ENCODE data around the gene MAST1. TPM values are rescaled to one million over a fixed set of nuclear protein-coding genes. Genes with fewer than 3 reads are reported as not detected.
"Not testable (repeated sequence)": the region's sequence is repeated elsewhere in the genome, so short reads cannot be mapped to it uniquely, and the experiment has no call there.

The MAST1 gene
- polyA plus RNA-seq (2013, experiment 1 of 2; ENCODE audit: insufficient read length): 0.24 TPM
- polyA plus RNA-seq (2013, experiment 2 of 2; ENCODE audit: insufficient read length): 0.89 TPM

DNA sequence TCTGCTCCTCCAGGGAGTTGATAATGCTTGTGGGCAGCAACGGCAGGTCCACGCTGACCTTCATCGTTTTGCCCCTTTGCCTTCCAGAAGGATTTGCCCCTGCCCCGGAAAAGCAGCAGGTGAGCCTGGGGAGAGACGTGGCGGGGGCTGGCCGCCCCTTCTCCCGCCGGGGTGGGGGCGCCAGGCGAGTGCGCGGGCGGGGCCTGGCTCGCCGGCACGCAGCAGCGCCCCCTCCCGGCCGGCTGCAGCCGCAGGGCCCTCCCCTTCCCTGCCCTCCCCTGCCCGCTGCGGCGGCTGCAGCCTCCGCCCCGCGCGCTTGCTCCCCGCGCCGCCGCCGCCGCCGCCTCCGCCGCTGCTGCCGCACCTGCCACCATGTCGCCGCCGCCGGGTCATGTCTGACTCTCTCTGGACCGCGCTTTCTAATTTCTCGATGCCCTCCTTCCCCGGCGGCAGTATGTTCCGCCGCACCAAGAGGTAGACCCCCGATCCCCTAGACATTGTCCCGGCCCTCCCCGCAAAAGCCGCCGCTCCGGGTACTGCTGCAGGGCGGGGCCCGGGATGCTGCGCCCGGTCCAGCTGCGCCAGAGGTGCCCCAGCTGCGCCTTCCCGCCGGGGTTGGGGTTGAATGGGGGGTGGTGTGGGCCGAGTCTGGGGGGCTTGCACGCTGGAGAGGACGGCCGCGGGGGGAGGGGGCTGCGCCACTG lies at the start of gene MAST1:
MAST1 (plus strand) TSS at position 334 of the 704 bp plus-strand sequence; CDS start at position 392, 58 bp downstream.
- DNase-seq: no peak

DNA sequence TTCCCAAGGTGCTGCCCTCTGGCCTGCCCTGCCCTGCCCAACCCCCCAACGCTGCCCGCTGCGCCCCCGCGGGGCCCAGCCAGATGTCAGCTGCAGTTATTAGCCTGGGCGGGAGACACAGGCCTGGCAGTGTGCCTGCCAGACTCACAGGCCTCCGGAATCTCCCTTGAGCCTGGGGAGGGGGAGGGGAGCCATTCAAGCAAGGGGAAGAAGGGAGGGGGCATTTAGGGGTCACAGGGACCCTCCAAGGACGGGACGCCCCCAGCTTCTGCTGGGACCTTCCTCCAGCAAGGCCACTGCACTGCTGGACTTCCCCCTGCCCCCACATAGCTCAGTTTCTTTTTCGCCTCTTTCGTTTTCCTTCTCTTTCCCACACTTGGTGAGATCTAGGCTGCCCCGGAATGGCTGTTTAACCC lies 49.6 kb upstream of the MAST1 start:
- DNase-seq: peak; percentile 83

DNA sequence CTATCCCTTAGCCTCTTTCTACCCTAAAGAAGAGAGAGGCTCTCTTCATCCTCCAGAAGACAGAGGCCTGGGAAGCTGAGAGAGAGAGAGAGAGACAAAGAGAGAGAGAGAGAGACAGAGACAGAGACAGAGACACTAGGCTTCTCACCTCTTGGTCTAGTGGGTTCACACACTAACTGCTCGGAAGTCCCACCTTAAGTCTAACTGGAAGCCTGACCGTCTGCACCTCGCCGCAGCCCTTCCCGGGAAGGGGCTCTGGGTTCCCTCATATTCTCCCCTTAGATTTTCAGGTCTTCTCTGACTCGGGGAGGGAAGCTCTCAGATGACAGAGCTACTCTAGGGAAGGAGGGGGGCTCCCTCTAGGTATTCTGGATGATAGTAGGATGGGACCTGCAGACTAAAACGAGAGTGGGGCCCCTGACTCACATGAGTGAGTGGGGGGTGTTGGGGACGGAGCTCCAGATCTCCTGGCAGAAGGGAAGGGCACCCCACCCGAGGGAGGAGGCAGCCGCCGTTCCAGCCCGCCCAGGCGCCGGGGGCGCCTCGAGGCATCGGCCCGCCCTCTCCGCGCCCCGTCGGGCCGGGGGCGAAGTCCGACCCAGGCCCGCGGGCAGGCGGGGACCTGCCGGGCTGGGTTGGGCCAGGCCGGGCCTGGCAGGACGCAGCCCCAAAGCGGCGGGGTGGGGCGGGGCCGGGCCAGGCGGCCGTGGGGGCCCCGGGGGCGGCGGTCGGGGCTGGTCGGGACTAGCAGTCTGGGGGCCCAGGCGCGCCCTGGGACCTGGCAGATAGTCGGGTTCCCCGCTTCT lies 49.0 kb upstream of the MAST1 start:
- DNase-seq: no peak

DNA sequence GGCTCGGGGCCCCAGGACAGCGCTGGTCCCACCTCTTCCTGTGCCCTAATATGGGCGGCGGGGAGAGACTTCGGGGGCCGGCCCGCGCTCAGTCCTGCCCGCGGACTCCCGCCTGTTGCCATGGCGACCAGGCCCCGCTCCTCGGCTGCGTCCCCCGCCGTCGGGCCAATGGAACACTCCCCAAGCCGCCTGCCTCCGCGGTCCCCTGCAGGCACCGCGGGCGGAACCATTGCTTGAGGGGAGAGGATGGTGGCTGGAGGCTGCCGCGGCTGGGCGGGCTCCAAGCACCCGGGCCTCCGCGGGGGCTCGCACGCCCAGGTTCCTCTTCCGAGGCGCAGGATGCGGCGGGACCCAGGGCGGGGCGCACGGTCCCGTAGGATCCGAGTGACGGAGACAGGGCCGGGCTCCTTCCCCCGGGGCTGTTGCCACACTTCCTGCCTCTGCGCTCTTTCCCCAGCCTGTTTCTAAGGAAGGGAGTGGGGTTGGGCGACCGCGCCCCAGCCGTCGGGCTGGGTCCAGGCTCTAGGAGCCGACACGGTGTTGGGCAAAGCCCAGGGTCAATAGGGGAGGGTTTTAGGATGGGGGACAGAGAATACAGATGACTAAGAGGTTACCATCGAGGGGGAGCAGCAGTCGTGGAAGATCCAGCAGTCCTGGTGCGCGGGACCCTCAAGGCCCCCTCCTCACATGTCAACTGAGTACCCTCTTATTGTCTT lies 48.3 kb upstream of the MAST1 start:
- peak; percentile 98 for DNase-seq

DNA sequence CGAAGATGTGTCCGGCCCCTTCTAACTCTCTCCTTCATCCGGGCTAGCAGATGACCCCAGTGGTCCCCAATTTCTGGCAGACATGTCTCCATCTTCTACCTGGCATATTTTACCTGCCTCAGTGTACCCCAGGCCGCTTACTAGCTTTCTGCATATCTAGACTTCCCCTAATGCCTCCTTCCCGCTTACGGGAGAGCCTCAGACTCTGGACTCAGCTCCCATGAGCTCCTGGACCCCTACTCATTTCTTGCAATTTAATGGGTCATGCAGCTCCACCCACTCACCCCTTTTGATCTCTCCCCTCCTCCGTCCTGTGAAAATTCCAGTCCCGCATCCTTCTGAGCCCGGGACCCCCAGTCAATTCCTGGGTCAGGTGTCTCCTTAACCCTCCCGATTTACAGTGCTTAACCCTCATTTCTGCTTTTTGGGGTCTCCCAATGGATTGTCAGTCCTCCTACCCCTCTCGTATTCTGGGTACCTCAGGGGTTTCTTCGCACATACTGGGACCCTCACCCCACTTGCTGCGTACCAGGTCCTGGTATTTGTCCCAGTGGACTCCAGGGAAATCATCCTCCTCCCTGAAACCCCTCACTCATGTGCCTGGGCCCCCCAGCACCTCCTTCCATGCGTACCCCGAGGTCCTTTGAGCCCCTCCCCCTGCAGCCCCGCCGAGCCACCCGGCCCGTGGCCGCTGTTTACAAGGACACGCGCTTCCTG lies 47.5 kb upstream of the MAST1 start:
- no peak for DNase-seq

DNA sequence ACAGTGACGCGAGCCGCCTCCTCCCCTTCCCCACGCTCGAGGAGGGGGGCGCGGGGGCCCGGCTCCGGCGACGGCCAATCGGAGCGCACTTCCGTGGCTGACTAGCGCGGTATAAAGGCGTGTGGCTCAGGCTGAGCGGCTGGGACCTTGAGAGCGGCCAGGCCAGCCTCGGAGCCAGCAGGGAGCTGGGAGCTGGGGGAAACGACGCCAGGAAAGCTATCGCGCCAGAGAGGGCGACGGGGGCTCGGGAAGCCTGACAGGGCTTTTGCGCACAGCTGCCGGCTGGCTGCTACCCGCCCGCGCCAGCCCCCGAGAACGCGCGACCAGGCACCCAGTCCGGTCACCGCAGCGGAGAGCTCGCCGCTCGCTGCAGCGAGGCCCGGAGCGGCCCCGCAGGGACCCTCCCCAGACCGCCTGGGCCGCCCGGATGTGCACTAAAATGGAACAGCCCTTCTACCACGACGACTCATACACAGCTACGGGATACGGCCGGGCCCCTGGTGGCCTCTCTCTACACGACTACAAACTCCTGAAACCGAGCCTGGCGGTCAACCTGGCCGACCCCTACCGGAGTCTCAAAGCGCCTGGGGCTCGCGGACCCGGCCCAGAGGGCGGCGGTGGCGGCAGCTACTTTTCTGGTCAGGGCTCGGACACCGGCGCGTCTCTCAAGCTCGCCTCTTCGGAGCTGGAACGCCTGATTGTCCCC lies 46.8 kb upstream of the MAST1 start, which contains the start of gene JUNB:
JUNB (plus strand) TSS at position 142 of the 706 bp plus-strand sequence; CDS start at position 428, 286 bp downstream.
- DNase-seq: peak; percentile 98

DNA sequence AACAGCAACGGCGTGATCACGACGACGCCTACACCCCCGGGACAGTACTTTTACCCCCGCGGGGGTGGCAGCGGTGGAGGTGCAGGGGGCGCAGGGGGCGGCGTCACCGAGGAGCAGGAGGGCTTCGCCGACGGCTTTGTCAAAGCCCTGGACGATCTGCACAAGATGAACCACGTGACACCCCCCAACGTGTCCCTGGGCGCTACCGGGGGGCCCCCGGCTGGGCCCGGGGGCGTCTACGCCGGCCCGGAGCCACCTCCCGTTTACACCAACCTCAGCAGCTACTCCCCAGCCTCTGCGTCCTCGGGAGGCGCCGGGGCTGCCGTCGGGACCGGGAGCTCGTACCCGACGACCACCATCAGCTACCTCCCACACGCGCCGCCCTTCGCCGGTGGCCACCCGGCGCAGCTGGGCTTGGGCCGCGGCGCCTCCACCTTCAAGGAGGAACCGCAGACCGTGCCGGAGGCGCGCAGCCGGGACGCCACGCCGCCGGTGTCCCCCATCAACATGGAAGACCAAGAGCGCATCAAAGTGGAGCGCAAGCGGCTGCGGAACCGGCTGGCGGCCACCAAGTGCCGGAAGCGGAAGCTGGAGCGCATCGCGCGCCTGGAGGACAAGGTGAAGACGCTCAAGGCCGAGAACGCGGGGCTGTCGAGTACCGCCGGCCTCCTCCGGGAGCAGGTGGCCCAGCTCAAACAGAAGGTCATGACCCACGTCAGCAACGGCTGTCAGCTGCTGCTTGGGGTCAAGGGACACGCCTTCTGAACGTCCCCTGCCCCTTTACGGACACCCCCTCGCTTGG lies 46.1 kb upstream of the MAST1 start:
- peak; percentile 52 for DNase-seq

DNA sequence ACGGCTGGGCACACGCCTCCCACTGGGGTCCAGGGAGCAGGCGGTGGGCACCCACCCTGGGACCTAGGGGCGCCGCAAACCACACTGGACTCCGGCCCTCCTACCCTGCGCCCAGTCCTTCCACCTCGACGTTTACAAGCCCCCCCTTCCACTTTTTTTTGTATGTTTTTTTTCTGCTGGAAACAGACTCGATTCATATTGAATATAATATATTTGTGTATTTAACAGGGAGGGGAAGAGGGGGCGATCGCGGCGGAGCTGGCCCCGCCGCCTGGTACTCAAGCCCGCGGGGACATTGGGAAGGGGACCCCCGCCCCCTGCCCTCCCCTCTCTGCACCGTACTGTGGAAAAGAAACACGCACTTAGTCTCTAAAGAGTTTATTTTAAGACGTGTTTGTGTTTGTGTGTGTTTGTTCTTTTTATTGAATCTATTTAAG lies 45.4 kb upstream of the MAST1 start:
- DNase-seq: no peak

DNA sequence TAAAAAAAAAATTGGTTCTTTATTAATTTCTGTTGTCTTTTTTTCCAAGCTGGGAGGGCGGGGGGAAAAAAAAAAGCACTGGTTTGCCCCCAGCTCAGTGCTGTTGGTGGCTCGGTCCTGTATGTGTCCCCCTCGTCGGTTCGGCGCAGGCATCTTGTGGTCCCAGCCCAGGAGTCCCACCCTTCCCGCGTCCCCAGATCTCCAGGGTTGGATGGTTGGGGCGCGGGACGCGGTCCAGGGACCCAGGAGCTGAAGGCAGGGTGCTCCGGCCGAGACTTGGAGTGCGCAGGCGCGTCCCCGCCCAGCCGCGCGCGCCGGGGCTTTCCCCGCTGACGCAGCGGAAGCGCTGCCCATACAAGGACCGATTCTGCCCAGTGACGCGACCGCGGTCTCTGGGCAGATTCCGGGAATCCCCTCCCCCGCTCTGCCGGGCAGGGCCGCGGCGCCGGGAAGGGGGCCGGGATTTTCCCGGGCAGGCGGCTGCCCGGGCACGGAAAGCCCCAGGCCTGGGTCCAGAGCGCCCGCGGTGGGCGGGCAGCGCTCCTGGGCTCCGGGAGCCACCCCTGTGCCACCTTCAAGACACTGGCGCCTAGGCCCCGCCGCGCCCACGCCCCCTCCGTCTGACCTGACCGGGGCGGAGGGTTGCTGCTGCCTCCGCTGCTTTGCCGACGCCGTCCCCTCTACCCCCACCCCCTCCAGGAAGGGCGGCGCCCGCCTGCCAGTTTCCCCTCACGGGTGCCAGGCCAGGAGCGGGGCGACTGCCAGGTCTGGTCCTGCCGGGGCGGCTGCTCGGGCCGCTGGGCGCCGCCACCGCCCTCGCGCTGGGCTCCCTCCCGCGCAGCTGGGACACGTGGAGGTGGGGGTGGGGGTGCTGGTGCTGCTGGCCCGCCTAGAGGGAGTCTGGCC lies 44.8 kb upstream of the MAST1 start:
- DNase-seq: peak; percentile 95

DNA sequence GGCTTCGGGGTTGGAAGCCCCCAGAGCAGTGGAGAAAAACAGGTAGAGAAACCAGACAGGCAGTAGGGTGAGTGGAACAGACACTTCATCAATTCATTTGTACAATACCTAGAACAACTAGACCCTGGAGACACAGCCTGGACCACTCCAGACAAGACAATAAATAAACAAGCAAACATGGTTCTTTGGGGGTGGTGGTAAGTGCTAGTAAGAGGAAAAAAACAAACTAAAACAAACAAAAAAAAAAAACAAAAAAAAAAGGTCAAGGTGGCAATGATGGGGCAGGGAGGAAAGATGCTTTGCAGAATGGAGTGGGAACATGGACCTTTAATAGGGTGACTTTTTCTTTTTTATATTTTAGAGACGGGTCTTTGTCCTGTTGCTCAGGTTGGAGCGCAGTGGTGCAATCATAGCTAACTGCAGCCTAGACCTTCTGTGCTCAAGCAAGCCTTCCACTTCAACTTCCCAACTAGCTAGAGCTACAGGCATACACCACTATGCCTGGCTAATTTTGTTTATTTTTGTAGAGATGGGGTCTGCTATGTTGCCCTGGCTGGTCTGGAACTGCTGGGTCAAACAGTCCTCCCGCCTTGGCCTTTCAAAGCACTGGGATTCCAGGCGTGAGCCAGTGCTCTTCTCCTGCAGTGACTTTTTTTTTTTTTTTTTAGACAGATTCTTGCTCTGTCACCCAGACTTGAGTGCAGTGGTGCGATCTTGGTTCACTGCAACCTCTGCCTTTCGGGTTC lies 43.9 kb upstream of the MAST1 start:
- no peak for DNase-seq

DNA sequence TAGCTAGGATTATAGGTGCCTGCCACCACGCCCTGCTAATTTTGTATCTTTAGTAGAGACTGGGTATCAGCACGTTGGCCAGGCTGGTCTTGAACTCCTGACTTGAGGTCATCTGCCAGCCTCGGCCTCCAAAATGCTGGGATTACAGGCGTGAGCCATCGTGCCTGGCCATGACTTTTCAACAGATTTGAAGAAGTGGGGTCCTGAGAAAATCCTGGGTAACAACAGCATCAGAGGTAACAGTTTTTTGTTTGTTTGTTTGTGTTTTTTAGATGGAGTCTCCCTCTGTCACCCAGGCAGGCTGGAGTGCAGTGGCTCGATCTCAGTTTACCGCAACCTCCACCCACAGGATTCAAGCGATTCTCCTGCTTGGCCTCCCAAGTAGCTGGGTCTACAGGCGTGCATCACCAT lies 43.3 kb upstream of the MAST1 start:
- DNase-seq: no peak

DNA sequence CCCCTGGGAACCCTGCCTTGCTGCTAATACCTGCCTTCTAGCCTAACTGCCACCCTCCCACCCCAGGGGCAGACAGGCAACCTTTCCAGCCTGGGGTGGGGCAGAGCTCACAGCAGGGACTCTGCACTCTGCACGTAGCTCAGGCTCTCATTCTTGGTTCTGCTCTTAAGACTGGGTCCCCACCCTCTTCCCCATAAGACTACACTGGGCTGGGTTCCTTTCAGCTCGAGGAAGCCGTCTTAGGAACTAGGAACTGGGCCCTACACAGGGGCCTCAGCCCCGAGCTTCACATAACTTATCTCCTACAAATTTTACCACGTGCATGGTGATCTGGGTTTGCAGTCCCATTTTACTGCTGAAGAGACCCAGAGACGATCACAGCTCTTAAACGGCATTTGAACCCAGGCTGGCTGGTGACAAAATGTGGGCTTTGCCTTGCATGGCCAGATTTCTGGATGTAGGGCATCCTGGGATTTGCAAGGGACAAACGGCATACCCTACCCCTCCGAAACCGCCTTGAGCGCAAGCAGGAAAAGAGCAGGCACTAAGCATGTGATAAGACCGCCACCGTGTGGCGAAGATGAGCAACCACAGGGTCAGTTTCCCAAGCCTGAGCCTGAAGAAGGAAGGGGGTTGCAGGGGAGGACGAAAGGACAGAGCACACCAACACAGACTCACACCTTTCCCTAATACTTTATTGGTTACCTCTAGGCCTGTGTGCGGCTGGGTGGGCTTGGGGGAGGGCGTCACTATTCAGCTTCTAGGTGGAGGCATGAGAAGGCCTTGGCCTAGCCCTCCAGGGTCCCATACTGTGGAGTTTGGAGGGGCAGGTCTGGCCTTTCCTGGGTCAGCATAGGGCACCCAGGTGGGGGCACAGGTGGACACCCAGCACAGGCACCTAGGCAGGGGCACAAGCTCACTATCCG lies 41.9 kb upstream of the MAST1 start:
- peak; percentile 83 for DNase-seq

DNA sequence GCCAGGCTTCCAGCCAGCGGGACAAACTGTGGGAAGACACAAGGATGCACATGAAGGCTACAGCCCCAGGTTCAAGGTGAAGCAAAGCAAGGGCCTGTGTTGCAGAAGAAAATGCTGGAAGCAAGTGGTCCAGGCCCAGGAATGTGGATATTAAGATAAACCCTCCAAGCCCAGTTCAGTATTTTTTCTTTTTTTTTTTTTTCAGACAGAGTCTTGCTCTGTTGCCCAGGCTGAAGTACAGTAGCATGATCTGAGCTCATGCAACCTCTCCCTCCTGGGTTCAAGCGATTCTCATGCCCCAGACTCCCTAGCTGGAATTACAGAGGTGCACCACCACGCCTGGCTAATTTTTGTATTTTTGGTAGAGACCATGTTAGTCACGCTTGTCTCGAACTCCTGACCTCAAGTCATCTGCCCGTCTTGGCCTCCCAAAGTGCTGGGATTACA lies 41.2 kb upstream of the MAST1 start:
- no peak for DNase-seq

DNA sequence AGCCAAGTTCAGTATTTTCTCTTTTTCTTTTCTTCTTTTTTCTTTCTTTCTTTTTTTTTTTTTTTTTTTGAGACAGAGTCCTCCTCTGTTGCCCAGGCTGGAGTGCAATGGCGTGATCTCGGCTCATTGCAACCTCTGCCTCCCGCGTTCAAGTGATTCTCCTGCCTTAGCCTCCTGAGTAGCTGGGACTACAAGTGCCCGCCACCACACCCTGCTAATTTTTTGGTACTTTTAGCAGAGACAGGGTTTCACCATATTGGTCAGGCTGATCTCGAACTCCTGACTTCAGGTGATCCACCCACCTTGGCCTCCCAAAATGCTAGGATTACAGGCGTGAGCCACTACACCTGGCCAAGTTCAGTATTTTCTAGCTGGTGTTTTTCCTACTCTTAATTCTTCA lies 40.7 kb upstream of the MAST1 start:
- not testable (repeated sequence) for DNase-seq

DNA sequence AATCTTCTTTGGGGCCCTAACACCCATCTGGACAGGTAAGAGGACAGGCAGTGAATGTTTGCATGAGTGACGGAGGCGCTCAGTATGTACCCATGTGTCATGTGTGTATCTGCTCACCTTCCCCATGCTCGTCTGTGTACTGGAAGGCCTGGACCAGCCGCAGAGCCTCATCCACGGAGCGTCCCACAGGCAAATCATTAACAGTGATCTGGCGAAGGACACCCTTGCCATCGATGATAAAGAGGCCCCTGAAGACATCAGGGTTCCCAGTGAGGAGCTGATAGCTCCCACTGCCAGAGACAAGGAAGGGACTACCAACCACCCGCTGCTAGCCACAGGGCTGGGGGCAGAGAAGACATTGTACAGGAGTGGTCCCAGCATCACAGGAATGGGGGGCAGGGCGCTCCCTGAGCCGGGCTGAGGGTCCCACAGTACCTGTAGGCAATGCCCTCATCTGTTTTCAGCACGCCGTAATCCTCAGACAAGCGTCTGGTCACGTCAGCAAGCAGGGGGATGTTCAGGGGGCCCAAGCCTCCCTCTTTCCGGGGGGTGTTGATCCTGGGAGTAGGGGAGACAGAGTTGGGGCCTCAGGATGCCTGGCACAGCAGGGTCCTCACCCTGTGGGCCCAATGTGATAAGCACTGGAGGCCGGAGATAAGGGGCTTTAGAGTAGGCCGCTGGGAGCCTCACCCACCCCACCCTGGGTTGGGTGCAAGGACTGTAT lies 38.4 kb upstream of the MAST1 start:
- no peak for DNase-seq

DNA sequence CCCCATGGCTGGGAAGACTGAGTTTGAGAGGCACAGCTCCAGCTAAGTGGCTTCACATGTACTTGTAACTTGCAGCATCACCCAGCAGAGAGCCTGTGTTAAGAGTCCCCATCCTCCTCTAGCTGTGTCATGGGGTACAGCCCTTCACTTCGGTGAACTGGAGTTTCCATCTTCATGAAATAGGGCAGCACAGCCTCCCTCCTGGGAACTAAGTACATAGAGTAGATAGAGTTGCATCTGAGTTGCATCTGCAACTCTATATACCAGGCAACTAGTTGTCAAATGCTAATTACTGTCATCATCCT lies 37.9 kb upstream of the MAST1 start:
- no peak for DNase-seq

DNA sequence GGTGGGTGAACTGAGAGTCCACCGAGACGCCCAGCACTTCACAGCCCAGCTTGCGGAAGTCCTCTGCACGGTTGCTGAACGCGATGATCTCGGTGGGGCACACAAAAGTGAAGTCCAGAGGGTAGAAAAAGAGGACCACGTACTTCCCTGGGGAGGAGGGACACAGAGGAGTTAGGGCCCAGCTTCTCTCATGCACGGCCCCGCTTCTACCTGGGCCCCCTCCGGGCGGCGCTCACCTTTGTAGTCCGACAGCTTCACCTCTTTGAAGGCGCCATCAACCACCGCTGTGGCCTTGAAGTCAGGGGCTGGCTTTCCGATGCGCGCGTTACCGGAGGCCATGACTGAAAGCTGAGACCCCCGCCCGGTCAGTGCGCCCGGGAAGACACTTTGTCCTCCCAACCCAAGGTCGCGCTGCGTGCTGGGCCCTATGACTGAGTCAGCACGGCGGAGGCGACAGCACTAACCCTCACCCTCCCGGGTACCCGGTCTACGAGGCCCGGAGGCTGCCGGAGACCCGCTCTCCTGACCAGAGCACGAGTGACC lies 37.3 kb upstream of the MAST1 start:
- no peak for DNase-seq

All from fibroblast of skin of scalp (primary cell).